Parietal lobe (tissue), 1 donor: ENCODE measurements around the gene RBBP5. TPM values are rescaled to one million over a fixed set of nuclear protein-coding genes. Genes with fewer than 3 reads are reported as not detected.

Source experiments
- total RNA-seq: library from RNA; depleted of rRNA; stranded (reverse); fragments of >200 nt; gene quantifications from one replicate; pipeline ENCODE4 v1.2.3, GENCODE V29; 2014

Gene RBBP5, protein sequence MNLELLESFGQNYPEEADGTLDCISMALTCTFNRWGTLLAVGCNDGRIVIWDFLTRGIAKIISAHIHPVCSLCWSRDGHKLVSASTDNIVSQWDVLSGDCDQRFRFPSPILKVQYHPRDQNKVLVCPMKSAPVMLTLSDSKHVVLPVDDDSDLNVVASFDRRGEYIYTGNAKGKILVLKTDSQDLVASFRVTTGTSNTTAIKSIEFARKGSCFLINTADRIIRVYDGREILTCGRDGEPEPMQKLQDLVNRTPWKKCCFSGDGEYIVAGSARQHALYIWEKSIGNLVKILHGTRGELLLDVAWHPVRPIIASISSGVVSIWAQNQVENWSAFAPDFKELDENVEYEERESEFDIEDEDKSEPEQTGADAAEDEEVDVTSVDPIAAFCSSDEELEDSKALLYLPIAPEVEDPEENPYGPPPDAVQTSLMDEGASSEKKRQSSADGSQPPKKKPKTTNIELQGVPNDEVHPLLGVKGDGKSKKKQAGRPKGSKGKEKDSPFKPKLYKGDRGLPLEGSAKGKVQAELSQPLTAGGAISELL
- total RNA-seq, result 21.6 TPM

DNA sequence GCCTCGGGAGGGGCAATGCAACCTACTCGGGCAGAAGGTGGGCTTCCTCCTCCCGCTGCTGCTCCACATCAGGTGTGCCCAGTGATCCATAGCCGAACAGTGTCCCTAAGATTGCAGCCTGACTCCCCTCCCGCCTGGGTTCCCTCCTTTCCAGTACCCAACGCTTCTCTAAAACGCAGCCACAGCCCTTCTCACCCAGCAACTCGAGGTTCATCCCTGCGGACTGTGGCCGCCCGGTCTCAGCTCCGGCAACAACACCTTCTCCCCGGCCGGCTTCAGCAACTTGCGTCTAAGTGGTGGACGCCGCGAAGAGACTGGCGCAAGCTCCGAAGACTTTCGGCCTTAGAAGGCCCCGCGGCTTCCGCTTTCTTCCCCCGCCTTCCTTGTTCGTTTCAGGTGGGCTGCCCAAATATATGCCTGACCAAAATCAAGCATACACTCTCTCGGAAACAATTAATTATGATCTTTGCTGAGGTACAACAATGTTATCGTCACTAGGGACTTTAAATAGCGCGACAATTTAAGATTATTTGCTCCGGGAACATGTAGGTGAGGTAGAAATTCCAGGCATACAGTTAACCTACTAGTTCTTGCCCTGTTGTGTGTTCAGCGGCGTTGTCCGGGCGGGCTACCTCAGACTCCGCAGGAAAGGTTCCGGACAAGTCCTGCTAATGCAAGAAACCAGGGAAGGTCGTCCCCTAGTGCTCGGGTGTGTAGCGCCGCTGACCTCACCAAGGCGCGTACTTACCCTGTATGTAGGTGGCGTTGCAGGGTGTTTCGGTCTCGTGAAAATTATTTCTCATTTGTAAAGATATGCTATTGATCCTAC lies at the start of gene RBBP5:
Gene RBBP5, minus strand, starts transcription at position 319 of the 829 bp plus-strand sequence. Its CDS starts 105 bp downstream, at position 214.

DNA sequence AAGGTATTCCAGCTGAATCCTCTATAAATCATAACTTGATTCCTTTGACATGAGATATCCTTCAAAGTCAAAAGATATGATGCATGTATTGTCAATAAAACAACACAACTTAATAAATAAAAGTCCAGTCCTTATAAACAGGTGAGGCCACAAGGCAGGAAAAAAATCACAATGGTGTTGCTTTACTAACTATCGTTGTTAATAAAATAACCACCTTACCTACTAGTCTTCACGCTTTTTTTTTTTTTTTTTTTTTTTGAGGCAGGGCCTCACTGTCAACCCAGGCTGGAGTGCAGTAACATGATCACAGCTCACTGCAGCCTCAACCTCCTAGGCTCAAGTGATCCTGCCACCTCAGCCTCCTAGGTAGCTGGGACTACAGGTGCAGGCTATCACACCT lies 37.4 kb downstream of the RBBP5 start, which contains the start of gene TMEM81:
Gene TMEM81, minus strand, starts transcription at position 101 of the 400 bp plus-strand sequence. CDS start 140 bp downstream, outside the sequence.

DNA sequence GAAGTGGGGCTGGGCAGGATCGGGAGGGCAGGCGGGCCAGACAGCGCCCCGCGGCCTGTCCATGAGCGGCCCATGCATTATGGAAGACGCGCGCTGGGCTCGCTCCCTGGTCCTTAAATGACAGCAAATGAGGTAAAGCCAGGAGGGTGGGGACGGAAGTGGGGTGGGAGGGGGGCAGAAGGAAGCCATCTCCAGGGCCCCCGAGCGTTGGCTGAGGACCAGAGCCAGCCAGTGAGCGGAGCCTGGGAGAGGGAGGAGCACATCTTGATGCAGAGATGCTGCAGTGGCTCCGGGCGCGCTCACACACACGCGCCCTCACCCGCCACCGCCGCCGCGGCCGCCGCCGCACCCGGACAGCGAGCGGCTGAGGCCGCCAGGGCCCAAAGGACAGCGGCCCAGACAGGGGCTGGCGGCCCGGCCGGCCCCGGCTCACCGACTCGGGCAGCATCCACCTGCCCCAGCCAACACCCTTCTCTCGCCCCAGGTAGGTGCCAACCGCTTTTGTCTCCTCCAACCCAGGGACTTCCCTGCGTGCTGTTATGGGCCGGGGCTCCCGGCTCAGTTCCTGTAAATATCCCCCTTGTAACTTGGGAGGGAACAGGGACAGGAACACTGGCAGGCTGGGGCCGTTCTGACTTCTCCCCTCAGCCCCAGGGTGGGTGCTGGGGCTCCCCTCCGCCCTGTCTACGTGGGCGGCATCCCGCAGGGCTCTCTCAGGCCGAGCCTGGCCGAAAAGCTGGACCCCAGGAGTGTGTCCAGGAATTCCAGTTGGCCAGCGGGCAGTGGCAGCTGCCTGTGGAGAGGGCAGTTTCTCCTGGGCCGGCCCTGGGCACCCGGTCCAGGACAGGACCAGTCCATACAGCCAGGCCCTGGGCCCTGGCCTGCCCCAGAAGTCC lies 78.6 kb downstream of the RBBP5 start, which contains the start of gene CNTN2:
Gene CNTN2, plus strand, starts transcription at position 302 of the 896 bp plus-strand sequence. CDS start 9,974 bp downstream, outside the sequence.

Other genes starting within 250 kb of the RBBP5 start
- 48.2 TPM for gene CNTN2, start 78.8 kb downstream of the RBBP5 start, total RNA-seq
- gene TMEM81, start 37.5 kb downstream of the RBBP5 start, total RNA-seq, result 4.4 TPM
- gene DSTYK, start 89.7 kb upstream of the RBBP5 start, total RNA-seq, result 22.5 TPM
- gene TMCC2, start 106.0 kb upstream of the RBBP5 start, total RNA-seq, result 46.3 TPM
- gene NUAK2, start 199.8 kb upstream of the RBBP5 start, total RNA-seq, result 1.9 TPM
- gene KLHDC8A, start 234.9 kb upstream of the RBBP5 start, total RNA-seq, result 41.0 TPM